Activated naive CD4-positive, alpha-beta T cell treated with anti-CD3 and anti-CD28 coated beads, Interleukin-2, amount 10 ng/mL, durations not matched to agents 7 days and 5 days (primary cell): Measurements from ENCODE around the gene XXYLT1.
"Not testable (repeated sequence)": the region's sequence is repeated elsewhere in the genome, so short reads cannot be mapped to it uniquely, and the experiment has no call there.

Experiments used
- CTCF ChIA-PET: fragments of 350-600 bp; sonication (Branson Sonifier 250); formaldehyde crosslinking; loops from one replicate; lab custom pipeline; 2021; ENCODE audit warnings: antibody characterized with exemption; lab: Charles Lee
- DNase-seq: peaks from one replicate; pipeline ENCODE4 v3.0.0-alpha.2; 2020
- H3K27ac Mint-ChIP-seq: one replicate; pipeline ENCODE4 v1.8.0; 2021; ENCODE audit warnings: mild to moderate bottlenecking, moderate library complexity, mixed read lengths
- H3K27me3 Mint-ChIP-seq: one replicate; pipeline ENCODE4 v1.8.0; 2021; ENCODE audit warnings: mild to moderate bottlenecking, mixed read lengths
- H3K36me3 Mint-ChIP-seq: one replicate; pipeline ENCODE4 v1.8.0; 2021; ENCODE audit warnings: mixed read lengths
- H3K4me1 Mint-ChIP-seq: one replicate; pipeline ENCODE4 v1.8.0; 2021; ENCODE audit warnings: mixed read lengths
- H3K4me3 Mint-ChIP-seq: one replicate; pipeline ENCODE4 v1.8.0; 2021; ENCODE audit warnings: mild to moderate bottlenecking, moderate library complexity, mixed read lengths
- H3K9me3 Mint-ChIP-seq: one replicate; pipeline ENCODE4 v1.8.0; 2021; ENCODE audit warnings: mixed read lengths

Gene XXYLT1

GRCh38 chr3:195046441-195046840 lies 224.5 kb downstream of the XXYLT1 start:
- H3K9me3 Mint-ChIP-seq, result no peaks in the 10 kb centered on the region
- no peak overlapping the region for H3K4me3 Mint-ChIP-seq
- H3K36me3 Mint-ChIP-seq, result no peaks in the 10 kb centered on the region
- DNase-seq, result no peak
- CTCF ChIA-PET, result no interaction called here
- H3K4me1 Mint-ChIP-seq, result no peaks in the 10 kb centered on the region
- no peak overlapping the region for H3K27ac Mint-ChIP-seq
- peaks cover 4% of the 10 kb centered on the region for H3K27me3 Mint-ChIP-seq

- CTCF ChIA-PET, result no interaction called here
- Mint-ChIP-seq H3K9me3 (no peaks in the 10 kb centered on the region), H3K4me3 (no peak overlapping the region), H3K4me1 (no peaks in the 10 kb centered on the region), H3K27me3 (peaks cover 8% of the 10 kb centered on the region), H3K36me3 (no peaks in the 10 kb centered on the region), H3K27ac (no peak overlapping the region)
- no peak for DNase-seq
These were observed 225.3 kb downstream of the XXYLT1 start for GRCh38 chr3:195045481-195046210.

- no peak for DNase-seq
- Mint-ChIP-seq H3K4me1 (no peaks in the 10 kb centered on the region), H3K27me3 (peaks cover 19% of the 10 kb centered on the region), H3K9me3 (no peaks in the 10 kb centered on the region), H3K27ac (no peak overlapping the region), H3K36me3 (no peaks in the 10 kb centered on the region), H3K4me3 (no peak overlapping the region)
- CTCF ChIA-PET, result no interaction called here
These were observed 226.5 kb downstream of the XXYLT1 start for GRCh38 chr3:195044411-195044810.

GRCh38 chr3:195043607-195044339 lies 227.2 kb downstream of the XXYLT1 start:
- H3K27ac Mint-ChIP-seq, result no peak overlapping the region
- H3K27me3 Mint-ChIP-seq, result peaks cover 21% of the 10 kb centered on the region
- no peaks in the 10 kb centered on the region for H3K36me3 Mint-ChIP-seq
- CTCF ChIA-PET, result no interaction called here
- no peak for DNase-seq
- H3K4me1 Mint-ChIP-seq, result no peaks in the 10 kb centered on the region
- H3K9me3 Mint-ChIP-seq, result no peaks in the 10 kb centered on the region
- no peak overlapping the region for H3K4me3 Mint-ChIP-seq

GRCh38 chr3:195042743-195043606 lies 228.0 kb downstream of the XXYLT1 start:
- H3K36me3 Mint-ChIP-seq, result no peaks in the 10 kb centered on the region
- DNase-seq, result no peak
- H3K27ac Mint-ChIP-seq, result no peak overlapping the region
- peaks cover 19% of the 10 kb centered on the region for H3K27me3 Mint-ChIP-seq
- H3K9me3 Mint-ChIP-seq, result no peaks in the 10 kb centered on the region
- H3K4me1 Mint-ChIP-seq, result no peaks in the 10 kb centered on the region
- H3K4me3 Mint-ChIP-seq, result no peak overlapping the region
- CTCF ChIA-PET, result no interaction called here

- Mint-ChIP-seq H3K4me3 (no peak overlapping the region), H3K36me3 (no peaks in the 10 kb centered on the region), H3K27ac (no peak overlapping the region), H3K27me3 (peaks cover 17% of the 10 kb centered on the region), H3K4me1 (no peaks in the 10 kb centered on the region), H3K9me3 (no peaks in the 10 kb centered on the region)
- DNase-seq, result no peak
- CTCF ChIA-PET, result no interaction called here
These were observed 228.9 kb downstream of the XXYLT1 start for GRCh38 chr3:195041871-195042742.

GRCh38 chr3:195040773-195041520 lies 230.0 kb downstream of the XXYLT1 start:
- CTCF ChIA-PET, result no interaction called here

GRCh38 chr3:195040094-195040493 lies 230.9 kb downstream of the XXYLT1 start:
- H3K36me3 Mint-ChIP-seq, result no peaks in the 10 kb centered on the region
- no peak overlapping the region for H3K4me3 Mint-ChIP-seq
- H3K4me1 Mint-ChIP-seq, result no peaks in the 10 kb centered on the region
- H3K27me3 Mint-ChIP-seq, result peaks cover 21% of the 10 kb centered on the region
- H3K9me3 Mint-ChIP-seq, result no peaks in the 10 kb centered on the region
- CTCF ChIA-PET, result interaction anchor here (1.0 kb wide), 1 partner anchor 358 kb away, joined by 3 read pairs; no protein-coding TSS in a partner anchor
- no peak overlapping the region for H3K27ac Mint-ChIP-seq
- DNase-seq, result no peak

More at GRCh38 chr3:195040773-195041520, 230.0 kb downstream of the XXYLT1 start:
- DNase-seq, result no peak
- no peak overlapping the region for H3K27ac Mint-ChIP-seq
- no peaks in the 10 kb centered on the region for H3K4me1 Mint-ChIP-seq
- H3K4me3 Mint-ChIP-seq, result no peak overlapping the region
- H3K27me3 Mint-ChIP-seq, result peaks cover 17% of the 10 kb centered on the region
- no peaks in the 10 kb centered on the region for H3K9me3 Mint-ChIP-seq
- H3K36me3 Mint-ChIP-seq, result no peaks in the 10 kb centered on the region

GRCh38 chr3:195039180-195039843 lies 231.6 kb downstream of the XXYLT1 start:
- H3K36me3 Mint-ChIP-seq, result no peaks in the 10 kb centered on the region
- no peak overlapping the region for H3K4me3 Mint-ChIP-seq
- H3K27ac Mint-ChIP-seq, result no peak overlapping the region
- no peaks in the 10 kb centered on the region for H3K9me3 Mint-ChIP-seq
- peaks cover 21% of the 10 kb centered on the region for H3K27me3 Mint-ChIP-seq
- no peaks in the 10 kb centered on the region for H3K4me1 Mint-ChIP-seq
- CTCF ChIA-PET, result interaction anchor here (1.0 kb wide), 1 partner anchor 357 kb away, joined by 3 read pairs; no protein-coding TSS in a partner anchor
- DNase-seq, result no peak

GRCh38 chr3:195038161-195038560 lies 232.8 kb downstream of the XXYLT1 start:
- no peaks in the 10 kb centered on the region for H3K9me3 Mint-ChIP-seq

GRCh38 chr3:195037586-195037985 lies 233.4 kb downstream of the XXYLT1 start:
- CTCF ChIA-PET, H3K4me3 Mint-ChIP-seq, H3K27ac Mint-ChIP-seq, DNase-seq, H3K9me3 Mint-ChIP-seq, H3K36me3 Mint-ChIP-seq, H3K4me1 Mint-ChIP-seq: not testable (repeated sequence)
- peaks cover 21% of the 10 kb centered on the region for H3K27me3 Mint-ChIP-seq

More at GRCh38 chr3:195038161-195038560, 232.8 kb downstream of the XXYLT1 start:
- CTCF ChIA-PET, result no interaction called here
- no peak overlapping the region for H3K27ac Mint-ChIP-seq
- no peak for DNase-seq
- peaks cover 21% of the 10 kb centered on the region for H3K27me3 Mint-ChIP-seq
- H3K36me3 Mint-ChIP-seq, result no peaks in the 10 kb centered on the region
- no peak overlapping the region for H3K4me3 Mint-ChIP-seq
- H3K4me1 Mint-ChIP-seq, result no peaks in the 10 kb centered on the region

- Mint-ChIP-seq H3K4me3 (no peak overlapping the region), H3K9me3 (no peaks in the 10 kb centered on the region), H3K36me3 (no peaks in the 10 kb centered on the region), H3K27ac (no peak overlapping the region), H3K4me1 (no peaks in the 10 kb centered on the region), H3K27me3 (peaks cover 21% of the 10 kb centered on the region)
- CTCF ChIA-PET, result no interaction called here
- no peak for DNase-seq
These were observed 234.0 kb downstream of the XXYLT1 start for GRCh38 chr3:195036974-195037373.
